ENCODE data around the gene LACRT.
A peak's percentile ranks its signal among the peaks of the same experiment; 100 is the strongest.

LACRT gene

DNA sequence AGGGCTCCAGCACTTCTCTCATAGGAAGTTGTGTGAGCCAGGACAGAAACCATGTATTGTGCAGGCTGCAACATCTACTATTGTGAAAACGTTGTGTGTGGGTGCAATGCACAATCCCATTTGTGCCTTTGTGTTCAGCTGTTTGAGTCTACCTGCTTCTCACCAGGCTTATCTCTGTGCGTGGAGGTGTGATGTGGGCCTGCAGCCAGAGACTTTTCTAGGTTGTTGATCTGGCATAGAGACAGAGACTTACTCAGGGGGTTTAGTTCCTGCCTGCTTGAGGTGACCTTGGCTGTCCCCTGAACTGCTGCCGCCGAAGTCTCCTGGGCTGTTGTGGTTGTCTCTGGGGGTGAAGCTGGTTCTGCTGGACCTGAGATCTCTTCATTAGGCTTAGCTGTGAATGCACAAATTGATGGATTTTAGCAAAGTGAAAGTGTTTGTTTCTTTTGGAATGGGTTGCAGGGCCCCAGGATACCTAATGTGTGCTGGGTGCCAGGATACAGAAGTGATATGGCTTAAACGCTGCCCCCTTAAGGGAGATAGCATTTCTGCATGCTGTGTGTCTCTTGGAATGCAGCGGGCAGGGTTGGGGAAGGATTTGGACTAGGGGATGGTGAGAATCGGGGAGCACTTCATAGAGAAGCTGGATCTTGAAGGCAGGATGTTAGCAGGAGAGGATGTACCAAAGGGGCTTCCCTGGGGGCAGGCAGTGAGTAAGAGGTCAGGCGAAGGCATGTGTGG, 2.5 kb downstream of the LACRT start:
- TF ChIP-seq, protein P1, sequence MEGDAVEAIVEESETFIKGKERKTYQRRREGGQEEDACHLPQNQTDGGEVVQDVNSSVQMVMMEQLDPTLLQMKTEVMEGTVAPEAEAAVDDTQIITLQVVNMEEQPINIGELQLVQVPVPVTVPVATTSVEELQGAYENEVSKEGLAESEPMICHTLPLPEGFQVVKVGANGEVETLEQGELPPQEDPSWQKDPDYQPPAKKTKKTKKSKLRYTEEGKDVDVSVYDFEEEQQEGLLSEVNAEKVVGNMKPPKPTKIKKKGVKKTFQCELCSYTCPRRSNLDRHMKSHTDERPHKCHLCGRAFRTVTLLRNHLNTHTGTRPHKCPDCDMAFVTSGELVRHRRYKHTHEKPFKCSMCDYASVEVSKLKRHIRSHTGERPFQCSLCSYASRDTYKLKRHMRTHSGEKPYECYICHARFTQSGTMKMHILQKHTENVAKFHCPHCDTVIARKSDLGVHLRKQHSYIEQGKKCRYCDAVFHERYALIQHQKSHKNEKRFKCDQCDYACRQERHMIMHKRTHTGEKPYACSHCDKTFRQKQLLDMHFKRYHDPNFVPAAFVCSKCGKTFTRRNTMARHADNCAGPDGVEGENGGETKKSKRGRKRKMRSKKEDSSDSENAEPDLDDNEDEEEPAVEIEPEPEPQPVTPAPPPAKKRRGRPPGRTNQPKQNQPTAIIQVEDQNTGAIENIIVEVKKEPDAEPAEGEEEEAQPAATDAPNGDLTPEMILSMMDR (conservative IDR thresholded peaks at IDR 0.05) = no peak; the same call in 1 of the 2 replicates
- H3K27ac ChIP-seq = no peak overlapping the region

DNA sequence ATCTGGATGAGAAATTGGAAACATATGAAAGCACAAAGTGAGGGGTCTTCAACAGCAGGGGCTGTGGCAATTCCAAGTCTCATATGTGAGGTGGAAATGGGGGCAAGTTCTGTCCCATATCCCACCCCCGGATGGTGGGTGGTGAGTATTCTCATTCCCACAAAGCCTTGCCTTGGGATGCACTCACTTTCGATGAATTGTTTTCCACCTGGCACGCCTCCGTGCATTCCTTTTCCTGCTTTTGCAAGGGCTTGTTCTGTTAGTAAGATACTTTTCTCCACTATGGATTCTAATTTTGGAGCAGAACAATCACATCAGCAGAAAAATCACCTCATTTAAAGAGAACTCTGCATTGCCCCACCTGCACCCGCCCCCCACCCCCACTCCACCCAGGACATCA, 3.1 kb downstream of the LACRT start:
- H3K27ac ChIP-seq = no peak overlapping the region
- TF ChIP-seq, protein P1 (conservative IDR thresholded peaks at IDR 0.05) = no peak

DNA sequence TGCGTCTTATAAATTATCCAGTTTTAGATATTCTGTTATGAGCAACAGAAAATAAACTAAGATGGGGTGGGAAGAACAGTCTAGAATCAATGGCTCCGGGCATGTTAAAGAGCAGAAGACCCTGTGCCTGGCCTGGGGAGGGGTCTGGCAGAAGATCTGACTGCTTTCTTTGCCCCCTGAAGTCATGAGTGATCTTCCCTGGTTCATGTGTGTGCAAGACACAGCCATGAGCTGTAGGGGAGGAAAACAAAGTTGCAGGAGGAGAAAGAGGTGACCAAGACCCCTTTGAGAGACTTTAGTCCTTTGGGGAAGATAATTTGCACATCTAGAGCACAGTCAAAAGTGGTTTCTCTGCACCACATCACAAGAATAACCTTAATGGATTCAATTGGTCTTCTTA, 4.8 kb downstream of the LACRT start:
- H3K27ac ChIP-seq = no peak overlapping the region
- TF ChIP-seq, protein P1 (conservative IDR thresholded peaks at IDR 0.05) = no peak

DNA sequence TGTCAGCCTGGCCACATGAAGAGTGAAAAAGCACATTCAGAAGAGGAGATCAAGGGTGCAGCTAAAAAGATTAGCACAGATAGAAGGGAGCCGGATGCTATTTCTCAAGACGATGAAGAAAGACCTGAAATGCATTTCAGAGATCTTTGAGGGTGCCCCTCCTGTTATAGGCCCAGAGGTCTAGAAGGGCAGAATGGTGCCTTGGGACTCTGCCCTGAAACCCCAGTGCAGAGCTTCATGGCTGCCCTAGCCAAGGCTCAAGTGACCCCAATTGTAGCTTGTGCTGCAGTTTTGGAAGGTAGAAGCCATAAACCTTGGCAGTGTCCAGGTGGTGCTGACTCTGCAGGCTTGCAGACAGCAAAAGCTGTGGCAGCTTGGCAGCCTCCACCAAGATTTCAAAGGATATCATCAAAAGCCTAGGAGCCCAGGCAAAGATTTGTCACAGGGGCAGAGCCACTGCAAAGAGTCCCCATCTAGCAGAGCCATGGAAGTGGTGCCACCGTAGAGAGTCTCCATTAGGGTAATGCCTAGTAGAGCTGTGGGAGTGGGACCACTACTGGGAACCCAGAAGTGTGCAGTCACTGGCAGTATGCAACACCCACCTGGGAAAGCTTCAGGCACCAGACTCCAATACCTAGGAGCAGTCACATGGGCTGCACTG, 6.4 kb downstream of the LACRT start:
- H3K27ac ChIP-seq = no peak overlapping the region
- TF ChIP-seq, protein P1 (conservative IDR thresholded peaks at IDR 0.05) = no peak

DNA sequence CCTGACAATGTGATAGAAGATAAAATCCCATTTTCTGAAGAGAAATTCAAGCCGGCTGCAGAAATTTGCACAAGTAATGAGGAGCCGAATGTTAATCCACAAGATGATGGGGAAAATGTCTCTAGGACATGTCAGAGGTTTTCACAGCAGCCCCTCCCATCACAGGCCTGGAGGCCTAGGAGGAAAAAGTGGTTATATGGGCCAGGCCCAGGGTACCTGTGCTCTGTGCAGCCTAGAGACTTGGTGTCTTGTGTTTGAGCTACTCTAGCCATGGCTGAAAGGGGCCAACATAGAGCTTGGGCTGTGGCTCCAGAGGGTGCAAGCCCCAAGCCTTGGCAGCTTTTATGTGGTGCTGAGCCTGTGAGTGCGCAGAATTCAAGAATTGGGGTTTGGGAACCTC, 7.4 kb downstream of the LACRT start:
- TF ChIP-seq, protein P1 (conservative IDR thresholded peaks at IDR 0.05) = no peak
- H3K27ac ChIP-seq = no peak overlapping the region

DNA sequence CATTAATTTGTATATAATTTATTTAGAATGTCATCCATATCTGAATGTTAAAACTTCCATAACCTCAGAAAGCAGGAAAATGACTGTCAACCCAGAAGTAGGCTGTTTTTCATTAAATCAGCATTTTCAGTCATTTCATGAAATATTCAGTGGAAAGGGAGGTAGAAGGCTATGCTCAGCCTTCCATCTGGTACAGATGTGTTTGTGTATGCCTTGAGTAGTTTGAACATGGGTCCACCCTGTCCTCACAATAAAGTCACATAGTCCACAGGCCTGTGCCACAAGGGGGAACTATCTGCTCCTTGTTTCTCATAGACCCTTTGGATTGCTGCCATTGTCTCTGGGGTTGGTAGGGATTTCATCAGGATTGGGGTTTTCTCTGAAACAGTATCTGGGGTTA, 9.1 kb downstream of the LACRT start:
- H3K27ac ChIP-seq = no peak overlapping the region
- TF ChIP-seq, protein P1 (conservative IDR thresholded peaks at IDR 0.05) = no peak

DNA sequence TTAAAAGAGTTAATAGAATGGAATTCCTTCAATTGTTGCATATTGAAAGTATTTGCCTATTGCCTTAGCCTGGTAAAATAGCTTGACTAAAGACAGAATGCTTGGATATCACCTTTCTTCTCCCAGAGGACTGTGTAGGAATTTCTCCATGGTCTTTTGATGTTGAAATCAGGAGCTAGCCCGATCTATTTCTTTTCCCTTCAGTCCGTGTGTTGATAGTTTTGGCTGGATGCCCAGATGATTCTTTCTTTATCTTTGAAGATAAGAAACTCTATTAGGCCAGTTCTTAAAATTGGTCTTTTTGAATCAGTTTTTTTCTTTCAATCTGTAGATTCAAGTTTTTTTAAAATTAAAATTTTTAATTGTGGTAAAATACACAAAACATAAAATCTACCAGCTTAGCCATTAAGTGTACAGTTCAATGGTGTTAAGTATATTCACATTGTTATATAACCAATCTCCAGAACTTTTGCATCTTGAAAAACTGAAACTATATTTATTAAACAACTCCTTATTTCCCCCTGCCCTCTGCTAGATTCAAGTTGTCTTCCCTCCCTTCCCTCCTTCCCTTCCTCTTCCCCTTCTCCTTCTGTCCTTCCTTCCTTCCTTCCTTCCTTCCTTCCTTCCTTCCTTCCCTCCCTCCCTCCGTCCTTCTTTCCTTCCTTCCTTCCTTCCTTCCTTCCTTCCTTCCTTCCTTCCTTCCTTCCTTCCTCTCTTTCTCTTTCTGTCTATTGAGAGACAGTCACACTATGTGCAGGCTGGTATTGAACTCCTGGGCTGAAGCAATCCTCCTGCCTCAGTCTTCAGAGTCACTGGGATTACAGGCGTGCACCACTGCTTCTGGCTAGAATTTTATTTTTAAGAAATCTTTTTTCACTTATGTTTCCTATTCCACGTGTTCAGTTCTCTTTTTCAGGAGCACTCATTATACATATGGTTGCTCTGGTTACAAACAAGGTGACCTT, 10.1 kb downstream of the LACRT start:
- TF ChIP-seq, protein P1 (conservative IDR thresholded peaks at IDR 0.05) = no peak
- peak overlapping the region; percentile 14 for H3K27ac ChIP-seq
